K562 (cell line): Measurements from ENCODE around the gene CTDSPL. TPM values are rescaled to one million over a fixed set of nuclear protein-coding genes. Genes with fewer than 3 reads are reported as not detected.

ENCODE experiments used
- ATAC-seq: fragments of 200-7000 bp; cut with Tn5 transposase; 3 replicates; pipeline ENCODE4 v1.9.1; 2020; ENCODE audit warnings: moderate library complexity
- BruUV-seq: library from RNA; stranded (reverse); fragments of 400-500 nt; replicated peaks from 2 replicates; lab custom pipeline; 2021; lab: Mats Ljungman, UMichigan
- CTCF ChIA-PET: fragments of 300-600 bp; formaldehyde crosslinking; extraction: SDS; loops from one replicate; lab custom pipeline; 2021; ENCODE audit warnings: low intra/inter-chr PET ratio; lab: Yijun Ruan, JAX
- POLR2A ChIA-PET: fragments of 300-600, 350-650 bp; sonication (Branson Sonifier 250); formaldehyde crosslinking; extraction: SDS; loops from one replicate; lab custom pipeline; 2021; ENCODE audit warnings: antibody characterized with exemption, inconsistent platforms; lab: Yijun Ruan, JAX
- DNase-seq, 4 experiments: peaks; one replicate each; pipeline versions ENCODE4 v3.0.0 to v3.0.0-alpha.2; 2011 to 2018; ENCODE audit warnings: low spot score in 3 of 4, mixed read lengths in 3 of 4; ENCODE audit errors: extremely low read depth in 1 of 4
- FAIRE-seq: peaks from 2 replicates; lab custom pipeline; 2011; peaks lifted over from hg19 to GRCh38; lab: Jason Lieb, UNC
- H2AFZ ChIP-seq: 2 replicates; pipeline ENCODE4 v1.6.0; 2011; ENCODE audit warnings: low read depth, low read length, control low read depth, inconsistent platforms
- H3K27ac ChIP-seq: fragments of 200-600 bp; 3 replicates; pipeline ENCODE4 v1.8.0; 2011; ENCODE audit warnings: low read depth, mild to moderate bottlenecking, control low read depth, inconsistent platforms, low read length, moderate library complexity, mixed read lengths; ENCODE audit errors: extremely low read depth
- H3K27me3 ChIP-seq, 2 experiments: fragments of 300-600 bp in 1 of 2; 2 replicates in 1 of 2; 3 replicates in 1 of 2; pipeline versions ENCODE4 v1.6.0 to v1.8.0; 2011; ENCODE audit warnings: inconsistent platforms in 2 of 2, low read length in 2 of 2, mild to moderate bottlenecking in 1 of 2, mixed read lengths in 1 of 2, moderate library complexity in 1 of 2; ENCODE audit not compliant: control insufficient read depth in 2 of 2, insufficient read depth in 2 of 2
- H3K36me3 ChIP-seq: fragments of 300-600 bp; 3 replicates; pipeline ENCODE4 v1.8.0; 2011; ENCODE audit warnings: mild to moderate bottlenecking, low read length, inconsistent platforms; ENCODE audit not compliant: control insufficient read depth, insufficient read depth
- H3K4me1 ChIP-seq, 2 experiments: fragments of 200-600 bp in 1 of 2; replicated peaks in 1 of 2; 2 replicates in 1 of 2; 3 replicates in 1 of 2; pipeline versions ENCODE4 v1.5.1 to v1.8.0; 2011; ENCODE audit warnings: inconsistent platforms in 2 of 2, low read length in 2 of 2, mild to moderate bottlenecking in 1 of 2, mixed read lengths in 1 of 2, moderate library complexity in 1 of 2; ENCODE audit not compliant: control insufficient read depth in 2 of 2, insufficient read depth in 2 of 2
- H3K4me2 ChIP-seq: 2 replicates; pipeline ENCODE4 v1.6.1; 2011; ENCODE audit warnings: low read length, control low read depth, inconsistent platforms, mixed read lengths; ENCODE audit not compliant: insufficient read depth
- H3K4me3 ChIP-seq: fragments of 200-600 bp; sonication (generic), shearing (Covaris generic); 2 replicates; pipeline ENCODE4 v1.5.1; 2016; ENCODE audit warnings: control low read depth, inconsistent platforms
- H3K79me2 ChIP-seq: fragments of 200-600 bp; 3 replicates; pipeline ENCODE4 v1.8.0; 2011; ENCODE audit warnings: low read length, inconsistent platforms; ENCODE audit not compliant: control insufficient read depth, insufficient read depth
- H3K9ac ChIP-seq, 2 experiments: 2 replicates each; pipeline versions ENCODE4 v1.6.0 to v1.6.1; 2011; ENCODE audit warnings: low read depth in 2 of 2, low read length in 2 of 2, control low read depth in 1 of 2, inconsistent platforms in 1 of 2, mild to moderate bottlenecking in 1 of 2, mixed read lengths in 1 of 2; ENCODE audit not compliant: insufficient read depth in 1 of 2
- H3K9me1 ChIP-seq: one replicate; pipeline ENCODE4 v1.6.0; 2011; ENCODE audit warnings: inconsistent platforms, mild to moderate bottlenecking, low read length, moderate library complexity; ENCODE audit not compliant: control insufficient read depth, insufficient read depth
- H3K9me3 ChIP-seq: replicated peaks from 2 replicates; pipeline ENCODE4 v1.5.1; 2011; ENCODE audit warnings: low read depth, low read length, inconsistent platforms; ENCODE audit not compliant: control insufficient read depth, insufficient read depth
- H4K20me1 ChIP-seq: replicated peaks from 2 replicates; pipeline ENCODE4 v1.6.1; 2011; ENCODE audit warnings: low read length, inconsistent platforms, mixed read lengths; ENCODE audit not compliant: control insufficient read depth, insufficient read depth
- CHCHD3 ChIP-seq: fragments of 250-450 bp; sonication (Bioruptor Pico); IDR thresholded peaks from 2 replicates; pipeline ENCODE4 v2.1.2; 2022; ENCODE audit warnings: mild to moderate bottlenecking
- CREBBP ChIP-seq: IDR thresholded peaks from one replicate; pipeline ENCODE4 v1.6.1; 2012; ENCODE audit warnings: low read depth, mild to moderate bottlenecking, control low read depth, inconsistent platforms, low read length
- MITF ChIP-seq: IDR thresholded peaks from 2 replicates; pipeline ENCODE4 v1.6.1; 2014; ENCODE audit warnings: antibody characterized with exemption
- NFIX ChIP-seq: fragments of 250-450 bp; sonication (Bioruptor Pico); IDR thresholded peaks from 2 replicates; pipeline ENCODE4 v1.4.0; 2020; ENCODE audit warnings: low read depth, mild to moderate bottlenecking, moderate library complexity
- PHB ChIP-seq: fragments of 250-450 bp; sonication (Bioruptor Pico); IDR thresholded peaks from 2 replicates; pipeline ENCODE4 v1.5.0; 2021
- ZFP30 ChIP-seq: fragments of 250-450 bp; sonication (Bioruptor Pico); IDR thresholded peaks from 2 replicates; pipeline ENCODE4 v1.8.0; 2022; ENCODE audit warnings: moderate library complexity, mild to moderate bottlenecking, inconsistent platforms, borderline replicate concordance
- ZNF239 ChIP-seq: fragments of 250-450 bp; sonication (Bioruptor Pico); IDR thresholded peaks from 2 replicates; pipeline ENCODE4 v1.4.0; 2020; ENCODE audit warnings: mild to moderate bottlenecking
- ZNF311 ChIP-seq: fragments of 250-450 bp; sonication (Bioruptor Pico); IDR thresholded peaks from 2 replicates; pipeline ENCODE4 v1.4.0; 2020; ENCODE audit warnings: mild to moderate bottlenecking, moderate library complexity
- WGBS: fragments of 100-300 bp; shearing (Covaris generic); methylation state at CpG from one replicate; pipeline ENCODE4 v1.1.6; 2016; ENCODE audit warnings: low coverage, mixed read lengths; ENCODE audit not compliant: insufficient coverage; ENCODE audit errors: missing lambda C conversion rate; 5-methylcytosine and 5-hydroxymethylcytosine counted together
- in situ Hi-C: fragments of 300-500 bp; cut with MboI; formaldehyde crosslinking; loops from 4 replicates; pipeline ENCODE4 v1.15.0; 2018; ENCODE audit warnings: inconsistent platforms, mixed read lengths
- intact Hi-C: fragments of 100-400 bp; cut with micrococcal nuclease; formaldehyde crosslinking; loops from 2 replicates; pipeline ENCODE4 v1.14.2; 2022
- polyA plus RNA-seq, 8 experiments: library from polyadenylated mRNA; depleted of rRNA in 4 of 8; stranded (reverse) in 5 of 8; unstranded in 3 of 8; fragments of >200 nt; fragmentation: Nextera tagmentation in 2 of 8; fragmentation: Illumina TruSeq in 1 of 8; extraction: Ambion mirVana in 2 of 8; extraction: Trizol in 1 of 8; gene quantifications; 2 replicates each; pipeline versions ENCODE4 v1.2.1 to v1.2.3, GENCODE V29; 2011 to 2014; ENCODE audit warnings: inconsistent platforms in 1 of 8, missing spikeins in 1 of 8
- total RNA-seq, 7 experiments: library from RNA; depleted of rRNA in 6 of 7; stranded (reverse); fragments of >200 nt in 6 of 7; fragmentation: Illumina TruSeq in 2 of 7; extraction: Trizol in 2 of 7; gene quantifications; 2 replicates each; pipeline versions ENCODE4 v1.2.1 to v1.2.3, GENCODE V29; 2011 to 2021; ENCODE audit warnings: low replicate concordance in 1 of 7
- TF ChIP-seq, protein P1 (sequence below), 2 experiments: fragments of 450-650 bp in 1 of 2; sonication (generic) in 1 of 2; formaldehyde crosslinking in 1 of 2; IDR thresholded peaks; 2 replicates each; pipeline versions ENCODE4 v1.7.1 to v1.9.0; 2016 to 2022; ENCODE audit warnings: inconsistent platforms in 1 of 2, mild to moderate bottlenecking in 1 of 2, missing genetic modification reagents in 1 of 2
- TF ChIP-seq, protein P2 (sequence below): fragments of 450-650 bp; formaldehyde crosslinking; IDR thresholded peaks from 2 replicates; pipeline ENCODE4 v1.4.0; 2020; ENCODE audit warnings: mild to moderate bottlenecking, moderate library complexity

CTDSPL gene
- total and polyA plus RNA-seq, 9 of the 15 experiments (the other 6 are each of a cell fraction or from before 2014, with no cell fraction given), result 5.1 to 19.3 (median 11.3) TPM

DNA sequence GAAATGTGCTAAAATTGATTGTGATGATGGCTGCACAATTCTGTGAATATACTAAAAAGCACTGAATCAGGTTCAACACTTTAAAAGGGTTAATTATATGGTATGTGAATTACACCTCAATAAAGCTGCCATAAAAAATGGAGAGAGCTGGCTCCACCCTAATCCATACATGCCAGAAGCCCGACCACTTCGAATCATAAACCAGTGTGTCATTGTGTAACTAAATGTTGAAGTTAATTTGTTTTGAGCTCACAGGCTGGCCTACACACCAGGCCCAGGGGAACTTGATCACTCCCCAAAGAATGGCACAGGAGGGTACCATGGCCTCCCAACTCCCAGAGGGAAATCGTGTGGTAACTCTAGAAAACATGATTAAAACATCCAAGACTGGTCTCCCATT, 153.8 kb downstream of the CTDSPL start:
- H3K9me3 ChIP-seq, result no peaks in the 10 kb centered on the region
- H3K27me3 ChIP-seq, result no peaks in the 10 kb centered on the region
- no peak overlapping the region for H3K4me3 ChIP-seq
- H3K4me1 ChIP-seq, result peaks cover 49 to 54% of the 10 kb centered on the region in 2 experiments
- H3K27ac ChIP-seq, result peak overlapping the region; percentile 3; the same call in 1 of the 3 replicates
- no peak overlapping the region for H2AFZ ChIP-seq
- WGBS, result 60% methylated on average over 3 of the region's 3 CpGs
- intact Hi-C loops (no loop called here), in situ Hi-C loops (no loop called here)
- ChIA-PET CTCF (no interaction called here), POLR2A (interaction anchor here (0.8 to 1.2 kb wide), 2 partner anchors 9 to 12 kb away, joined by 3 read pairs; no protein-coding TSS in a partner anchor)
- DNase-seq (no peak), ATAC-seq (no peak), FAIRE-seq (no peak)
- H3K4me2 ChIP-seq, result peak overlapping the region; percentile 44
- peaks cover 69% of the 10 kb centered on the region for H3K79me2 ChIP-seq
- peaks cover 10% of the 10 kb centered on the region for H3K9me1 ChIP-seq
- peak overlapping the region in 1 of 2 experiments; percentile 63; a peak in 1 of 4 replicates for H3K9ac ChIP-seq
- H4K20me1 ChIP-seq, result peaks cover 3% of the 10 kb centered on the region; the same call in 1 of the 2 replicates
- no TSS peak for BruUV-seq
- H3K36me3 ChIP-seq, result peaks cover 72% of the 10 kb centered on the region
- TF ChIP-seq CREBBP (no peak), NFIX (CRISPR knock-in tag) (no peak), CHCHD3 (CRISPR knock-in tag) (no peak), ZNF239 (CRISPR knock-in tag) (no peak), PHB (no peak), MITF (no peak), ZFP30 (CRISPR knock-in tag) (no peak), ZNF311 (CRISPR knock-in tag) (no peak)
- TF ChIP-seq, protein P1, sequence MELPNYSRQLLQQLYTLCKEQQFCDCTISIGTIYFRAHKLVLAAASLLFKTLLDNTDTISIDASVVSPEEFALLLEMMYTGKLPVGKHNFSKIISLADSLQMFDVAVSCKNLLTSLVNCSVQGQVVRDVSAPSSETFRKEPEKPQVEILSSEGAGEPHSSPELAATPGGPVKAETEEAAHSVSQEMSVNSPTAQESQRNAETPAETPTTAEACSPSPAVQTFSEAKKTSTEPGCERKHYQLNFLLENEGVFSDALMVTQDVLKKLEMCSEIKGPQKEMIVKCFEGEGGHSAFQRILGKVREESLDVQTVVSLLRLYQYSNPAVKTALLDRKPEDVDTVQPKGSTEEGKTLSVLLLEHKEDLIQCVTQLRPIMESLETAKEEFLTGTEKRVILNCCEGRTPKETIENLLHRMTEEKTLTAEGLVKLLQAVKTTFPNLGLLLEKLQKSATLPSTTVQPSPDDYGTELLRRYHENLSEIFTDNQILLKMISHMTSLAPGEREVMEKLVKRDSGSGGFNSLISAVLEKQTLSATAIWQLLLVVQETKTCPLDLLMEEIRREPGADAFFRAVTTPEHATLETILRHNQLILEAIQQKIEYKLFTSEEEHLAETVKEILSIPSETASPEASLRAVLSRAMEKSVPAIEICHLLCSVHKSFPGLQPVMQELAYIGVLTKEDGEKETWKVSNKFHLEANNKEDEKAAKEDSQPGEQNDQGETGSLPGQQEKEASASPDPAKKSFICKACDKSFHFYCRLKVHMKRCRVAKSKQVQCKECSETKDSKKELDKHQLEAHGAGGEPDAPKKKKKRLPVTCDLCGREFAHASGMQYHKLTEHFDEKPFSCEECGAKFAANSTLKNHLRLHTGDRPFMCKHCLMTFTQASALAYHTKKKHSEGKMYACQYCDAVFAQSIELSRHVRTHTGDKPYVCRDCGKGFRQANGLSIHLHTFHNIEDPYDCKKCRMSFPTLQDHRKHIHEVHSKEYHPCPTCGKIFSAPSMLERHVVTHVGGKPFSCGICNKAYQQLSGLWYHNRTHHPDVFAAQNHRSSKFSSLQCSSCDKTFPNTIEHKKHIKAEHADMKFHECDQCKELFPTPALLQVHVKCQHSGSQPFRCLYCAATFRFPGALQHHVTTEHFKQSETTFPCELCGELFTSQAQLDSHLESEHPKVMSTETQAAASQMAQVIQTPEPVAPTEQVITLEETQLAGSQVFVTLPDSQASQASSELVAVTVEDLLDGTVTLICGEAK (IDR thresholded peaks at IDR 0.05), result no peak
- TF ChIP-seq, protein P1 (CRISPR knock-in tag; IDR thresholded peaks at IDR 0.05), result no peak
- TF ChIP-seq, protein P2, sequence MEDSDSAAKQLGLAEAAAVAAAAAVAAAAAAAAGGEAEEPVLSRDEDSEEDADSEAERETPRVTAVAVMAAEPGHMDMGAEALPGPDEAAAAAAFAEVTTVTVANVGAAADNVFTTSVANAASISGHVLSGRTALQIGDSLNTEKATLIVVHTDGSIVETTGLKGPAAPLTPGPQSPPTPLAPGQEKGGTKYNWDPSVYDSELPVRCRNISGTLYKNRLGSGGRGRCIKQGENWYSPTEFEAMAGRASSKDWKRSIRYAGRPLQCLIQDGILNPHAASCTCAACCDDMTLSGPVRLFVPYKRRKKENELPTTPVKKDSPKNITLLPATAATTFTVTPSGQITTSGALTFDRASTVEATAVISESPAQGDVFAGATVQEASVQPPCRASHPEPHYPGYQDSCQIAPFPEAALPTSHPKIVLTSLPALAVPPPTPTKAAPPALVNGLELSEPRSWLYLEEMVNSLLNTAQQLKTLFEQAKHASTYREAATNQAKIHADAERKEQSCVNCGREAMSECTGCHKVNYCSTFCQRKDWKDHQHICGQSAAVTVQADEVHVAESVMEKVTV, result no peak
